NCI-H1694 treated with DMSO at 0.1 percent for 48 hours (cell line): ENCODE results near the gene CCDC87.
"Not testable (repeated sequence)": the region's sequence is repeated elsewhere in the genome, so short reads cannot be mapped to it uniquely, and the experiment has no call there.

Experiments
- DNase-seq: peaks from one replicate; lab custom pipeline; 2025; lab: John Stamatoyannopoulos, UW

Gene CCDC87

GRCh38 chr11:66592457-66593302, at the start of gene CCDC87, which contains the start of gene CCS:
TSS of gene CCDC87 (minus strand) at chr11:66593063. CDS start at chr11:66593015, 48 bp downstream.
TSS of gene CCS (plus strand) at chr11:66593185. CDS start at chr11:66593262, 77 bp downstream.
- DNase-seq = peak; percentile 85

- no peak for DNase-seq
Observed at GRCh38 chr11:66641834-66642233, 49.0 kb upstream of the CCDC87 start.

GRCh38 chr11:66639814-66640340, 47.0 kb upstream of the CCDC87 start:
- not testable (repeated sequence) for DNase-seq

GRCh38 chr11:66639066-66639813, 46.4 kb upstream of the CCDC87 start:
- DNase-seq = no peak

GRCh38 chr11:66638177-66639065, 45.6 kb upstream of the CCDC87 start, which contains the start of gene RBM4:
TSS of gene RBM4 (plus strand) at chr11:66638703. CDS start at chr11:66639712, 1,009 bp downstream.
- DNase-seq = peak; percentile 99

GRCh38 chr11:66637557-66638176, 44.8 kb upstream of the CCDC87 start:
- DNase-seq = no peak

- no peak for DNase-seq
Observed at GRCh38 chr11:66636411-66636810, 43.5 kb upstream of the CCDC87 start.

- no peak for DNase-seq
Observed at GRCh38 chr11:66632952-66633351, 40.1 kb upstream of the CCDC87 start.

- no peak for DNase-seq
Observed at GRCh38 chr11:66631883-66632282, 39.0 kb upstream of the CCDC87 start.

GRCh38 chr11:66629356-66629755, 36.5 kb upstream of the CCDC87 start:
- DNase-seq = no peak

- no peak for DNase-seq
Observed at GRCh38 chr11:66628061-66628603, 35.3 kb upstream of the CCDC87 start.

- DNase-seq = no peak
Observed at GRCh38 chr11:66626926-66627325, 34.1 kb upstream of the CCDC87 start.

GRCh38 chr11:66626382-66626781, 33.5 kb upstream of the CCDC87 start:
- no peak for DNase-seq

- DNase-seq = no peak
Observed at GRCh38 chr11:66625752-66626149, 32.9 kb upstream of the CCDC87 start.

GRCh38 chr11:66625041-66625751, 32.3 kb upstream of the CCDC87 start:
- DNase-seq = no peak

GRCh38 chr11:66624450-66624849, 31.6 kb upstream of the CCDC87 start:
- no peak for DNase-seq

GRCh38 chr11:66619080-66619554, 26.3 kb upstream of the CCDC87 start:
- no peak for DNase-seq

GRCh38 chr11:66617155-66617834, 24.4 kb upstream of the CCDC87 start:
- DNase-seq = no peak

GRCh38 chr11:66616379-66617154, 23.7 kb upstream of the CCDC87 start, which contains the start of gene RBM14:
TSS of gene RBM14 (plus strand) at chr11:66616630. CDS start at chr11:66616721, 91 bp downstream.
- peak; percentile 96 for DNase-seq
